Germinal center (tissue), 1 donor: ENCODE measurements around the gene RPL37A.
A peak's percentile ranks its signal among the peaks of the same experiment; 100 is the strongest.

Experiments
- DNase-seq: peaks from one replicate; pipeline ENCODE4 v3.0.0; 2012; ENCODE audit warnings: mixed read lengths, low spot score

The RPL37A gene

DNA sequence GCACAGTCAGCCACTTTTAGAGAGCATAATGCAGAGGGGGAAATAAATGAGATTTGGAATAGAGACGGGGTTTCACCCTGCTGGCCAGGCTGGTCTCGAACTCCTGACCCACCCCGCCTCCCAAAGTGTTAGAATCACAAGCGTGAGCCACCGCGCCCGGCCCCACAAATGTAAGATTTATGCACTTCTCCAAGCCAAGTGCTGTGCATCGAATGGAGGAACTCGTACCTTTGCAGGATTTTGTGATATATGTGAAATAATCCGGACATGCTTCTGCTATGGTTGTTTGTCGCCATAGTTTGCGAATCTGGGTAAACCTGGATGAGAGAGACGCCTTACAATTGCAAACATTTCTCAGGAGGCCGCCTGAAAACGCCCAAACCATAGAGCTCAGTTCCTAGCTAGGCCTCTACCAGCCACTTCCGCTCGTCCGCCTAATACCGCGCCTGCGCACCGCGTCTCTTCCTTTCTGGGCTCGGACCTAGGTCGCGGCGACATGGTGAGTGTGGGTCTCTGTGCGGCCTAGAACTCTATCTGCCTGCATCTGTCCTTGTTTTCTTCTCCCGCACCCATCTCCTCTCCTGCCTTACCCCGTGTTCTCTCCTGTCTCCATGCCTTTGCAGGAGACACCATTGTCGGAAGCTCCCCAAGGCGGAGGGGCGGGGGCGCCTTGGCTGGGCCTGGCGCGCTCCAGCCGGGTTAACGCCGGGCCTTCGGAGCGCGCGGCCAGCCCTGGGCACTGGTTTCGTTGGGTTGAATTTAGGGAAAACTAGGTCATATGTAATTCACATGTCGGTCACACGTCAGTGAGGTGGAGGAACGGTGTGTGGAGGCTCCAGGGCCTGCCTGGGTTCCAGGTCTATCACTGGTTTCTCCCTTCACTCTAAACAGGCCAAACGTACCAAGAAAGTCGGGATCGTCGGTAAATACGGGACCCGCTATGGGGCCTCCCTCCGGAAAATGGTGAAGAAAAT is at the start of gene RPL37A:
Gene RPL37A (plus strand): TSS at position 466 of the 974 bp plus-strand sequence. CDS start 31 bp downstream, at position 497.
- peak; percentile 91 for DNase-seq

DNA sequence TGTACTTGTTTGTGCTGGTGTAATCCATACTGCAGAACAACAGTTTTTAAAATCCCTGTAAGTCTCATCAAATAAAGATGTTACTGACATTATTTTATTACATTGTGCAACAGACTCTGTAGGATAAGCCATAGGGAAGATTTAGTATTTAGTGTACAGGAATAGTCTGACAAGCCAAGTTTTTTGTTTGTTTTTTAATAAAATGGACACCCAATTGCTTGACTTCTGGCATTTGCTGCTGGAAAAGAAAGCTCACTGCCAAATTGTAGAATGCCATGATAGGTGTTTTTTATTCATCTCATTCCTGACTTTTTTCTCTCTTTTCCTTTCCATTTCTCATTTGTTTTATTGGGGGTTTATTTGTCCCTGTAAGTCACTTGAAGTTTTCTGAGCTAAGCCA is 48.3 kb upstream of the RPL37A start:
- no peak for DNase-seq

DNA sequence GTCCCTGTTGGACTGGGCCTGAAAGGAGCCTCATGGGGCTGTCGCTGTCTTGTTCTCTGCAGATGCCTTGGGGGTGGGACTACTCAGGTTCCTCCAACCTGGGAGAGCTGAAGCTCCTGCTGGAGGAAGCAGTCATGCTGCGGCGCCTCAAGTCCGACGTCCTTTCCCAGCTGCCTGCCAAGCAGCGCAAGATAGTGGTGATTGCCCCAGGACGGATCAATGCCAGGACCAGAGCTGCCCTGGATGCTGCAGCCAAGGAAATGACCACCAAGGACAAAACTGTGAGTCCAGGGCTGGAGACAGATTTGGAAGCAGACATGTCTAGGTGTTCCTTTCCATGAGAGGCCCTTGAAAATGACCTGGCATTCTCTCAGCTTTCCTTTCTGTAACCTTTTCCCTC is 47.9 kb upstream of the RPL37A start:
- DNase-seq: no peak

DNA sequence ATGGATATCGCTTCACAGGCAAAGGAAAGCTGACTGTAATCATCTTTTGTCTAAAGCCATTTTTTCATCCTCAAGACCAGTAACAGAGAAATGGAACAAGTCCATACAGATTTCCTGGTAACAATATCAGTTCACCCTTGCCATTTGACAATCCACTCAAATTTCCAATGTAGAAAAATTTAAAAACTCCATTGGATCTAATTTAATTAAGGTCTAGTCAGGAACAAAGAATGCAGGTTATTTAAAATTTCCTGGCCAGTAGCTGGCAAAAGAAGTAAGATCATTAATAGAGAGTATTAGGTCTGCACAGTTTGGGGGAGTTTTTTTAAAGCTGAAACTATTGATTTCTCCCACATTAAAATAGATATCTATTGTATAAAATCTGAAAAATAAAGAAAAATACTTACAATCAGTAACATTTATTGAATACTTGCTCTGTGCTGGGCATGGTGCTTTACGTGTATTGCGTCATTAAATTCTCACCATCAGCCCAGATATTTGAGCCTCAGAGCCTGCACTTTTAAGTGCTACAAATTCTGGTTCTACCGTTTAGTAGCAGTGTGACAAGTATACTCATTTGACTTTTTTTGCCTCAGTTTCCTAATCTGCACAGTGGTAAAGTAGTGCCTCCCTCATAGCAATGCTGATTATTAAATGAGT is 44.6 kb upstream of the RPL37A start:
- DNase-seq: no peak

DNA sequence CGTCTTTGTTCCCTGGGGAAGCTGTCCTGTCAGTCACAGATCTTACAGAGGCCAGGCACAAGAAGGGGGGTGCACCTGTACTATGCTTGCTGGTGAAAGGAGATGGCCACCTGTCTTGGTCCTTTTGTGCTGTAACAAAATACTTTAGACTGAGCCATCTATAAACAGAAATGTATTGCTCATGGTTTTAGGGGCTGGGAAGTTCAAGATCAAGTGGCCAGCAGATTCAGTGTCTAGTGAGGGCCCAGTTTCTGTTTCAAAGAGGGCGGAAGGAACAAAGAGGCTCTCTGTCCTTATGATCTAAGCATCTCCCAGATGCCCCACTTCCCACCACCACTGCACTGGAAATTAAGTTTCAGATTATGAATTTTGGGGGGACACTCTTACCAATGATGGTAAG is 35.5 kb upstream of the RPL37A start:
- DNase-seq: no peak

DNA sequence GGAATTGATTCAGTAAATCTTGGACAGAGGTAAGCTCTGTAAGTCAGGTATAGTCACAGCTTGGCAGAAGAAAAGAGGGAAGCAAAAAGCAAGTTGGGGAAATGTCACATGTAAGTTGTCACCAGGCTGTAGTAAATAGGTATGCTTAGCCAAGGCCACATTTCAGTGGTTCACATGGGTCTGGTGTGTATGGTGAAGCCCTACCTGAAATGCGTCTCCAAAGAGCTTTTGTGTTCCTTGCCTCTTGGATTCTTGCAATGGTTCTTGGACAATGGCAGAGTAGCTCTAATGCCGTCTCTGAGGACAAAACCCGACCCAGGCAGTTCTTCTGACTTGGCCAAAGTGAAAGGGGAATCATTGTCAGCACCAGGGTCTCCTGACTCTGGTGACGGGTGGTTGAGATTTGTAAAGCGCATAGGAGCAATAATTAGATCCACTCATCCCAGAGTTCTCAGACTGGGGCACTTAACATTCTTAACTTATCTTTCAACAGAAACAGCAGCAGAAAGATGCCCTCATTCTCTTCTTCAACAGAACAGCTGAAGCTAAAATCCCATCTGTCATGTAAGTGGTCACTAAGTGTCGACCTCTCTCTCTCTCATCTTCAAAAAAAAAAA is 34.4 kb upstream of the RPL37A start:
- no peak for DNase-seq

DNA sequence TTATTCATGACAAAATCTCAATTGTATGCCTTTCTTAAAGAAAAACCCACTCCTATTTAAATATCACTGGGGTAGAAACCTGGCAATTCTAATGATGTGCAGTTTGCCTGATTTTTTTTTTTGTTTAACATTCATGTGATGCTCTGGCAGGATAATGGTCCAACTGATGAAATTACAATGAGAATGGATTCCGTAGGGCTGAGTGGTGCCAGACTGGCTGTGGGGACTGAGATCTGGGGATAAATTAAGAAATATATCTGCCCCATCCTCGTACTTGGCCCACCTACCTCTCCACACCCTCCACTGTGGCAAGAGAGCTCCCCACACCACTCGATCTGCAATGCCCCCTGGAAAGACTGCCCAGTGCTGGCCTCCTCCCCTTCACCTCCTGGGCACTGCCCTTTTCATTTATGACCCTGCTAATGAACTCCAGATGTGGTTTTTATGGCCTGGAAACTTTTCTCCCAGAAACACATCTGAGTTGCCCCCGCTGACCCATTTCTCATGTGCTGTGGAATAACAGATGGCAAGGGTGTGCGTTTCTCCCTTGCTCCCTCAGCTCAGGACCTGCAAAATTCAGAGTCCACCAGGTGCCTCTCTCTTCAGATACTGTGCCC is 33.0 kb upstream of the RPL37A start:
- DNase-seq: no peak

DNA sequence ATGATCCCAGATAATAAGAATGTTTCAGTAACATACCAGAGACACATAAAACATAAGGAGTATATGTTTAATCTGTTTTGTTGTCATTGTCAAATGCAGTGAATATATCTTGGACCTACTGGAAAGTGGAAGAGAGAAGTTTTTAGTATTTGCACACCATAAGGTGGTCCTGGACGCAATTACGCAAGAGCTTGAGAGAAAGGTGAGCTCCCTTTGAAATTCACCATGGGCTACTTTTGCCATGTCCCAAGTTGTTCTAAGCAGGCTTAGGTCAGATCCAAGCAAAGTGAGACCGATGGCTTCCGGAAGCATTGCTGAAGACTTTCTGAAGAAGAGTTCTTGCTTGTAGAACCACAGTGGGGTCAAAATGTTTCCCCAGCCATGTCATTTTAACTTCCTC is 30.8 kb upstream of the RPL37A start:
- DNase-seq: no peak

DNA sequence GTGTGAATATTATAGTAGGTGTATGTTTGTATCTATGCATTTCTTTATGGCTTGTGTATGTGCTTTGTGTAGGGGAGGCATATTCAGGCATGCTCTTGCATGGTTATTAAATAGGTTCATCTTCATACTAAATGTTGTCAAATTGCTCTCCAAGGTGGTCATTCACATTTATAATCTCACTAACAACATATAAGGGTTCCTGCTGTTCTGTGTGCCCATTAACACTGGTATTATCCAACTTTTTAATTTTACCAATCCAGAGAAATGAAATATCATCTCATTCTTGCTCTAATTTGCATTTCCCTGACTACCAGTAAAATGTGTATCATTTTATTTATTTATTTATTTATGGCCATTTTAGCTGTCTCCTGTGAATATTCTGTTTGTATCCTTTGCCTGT is 29.0 kb upstream of the RPL37A start:
- DNase-seq: no peak

DNA sequence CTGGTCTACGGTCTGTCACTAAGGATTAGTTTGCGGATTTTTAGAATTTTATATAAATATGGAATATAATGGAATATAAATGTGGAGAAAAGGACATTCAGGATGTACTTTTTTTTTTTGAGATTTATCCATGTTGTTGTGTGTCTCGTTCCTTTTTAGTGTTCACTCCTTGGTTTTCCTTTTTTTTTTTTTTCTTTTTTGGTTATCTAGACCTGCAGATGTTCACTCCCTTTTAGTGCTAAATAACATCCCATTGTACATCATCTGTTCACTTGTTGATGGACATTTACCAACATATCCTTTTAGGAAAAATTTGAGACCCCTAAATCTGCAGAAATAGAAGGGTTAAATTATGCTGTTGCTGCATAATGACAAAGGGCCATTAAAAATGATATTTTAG is 25.5 kb upstream of the RPL37A start:
- no peak for DNase-seq

DNA sequence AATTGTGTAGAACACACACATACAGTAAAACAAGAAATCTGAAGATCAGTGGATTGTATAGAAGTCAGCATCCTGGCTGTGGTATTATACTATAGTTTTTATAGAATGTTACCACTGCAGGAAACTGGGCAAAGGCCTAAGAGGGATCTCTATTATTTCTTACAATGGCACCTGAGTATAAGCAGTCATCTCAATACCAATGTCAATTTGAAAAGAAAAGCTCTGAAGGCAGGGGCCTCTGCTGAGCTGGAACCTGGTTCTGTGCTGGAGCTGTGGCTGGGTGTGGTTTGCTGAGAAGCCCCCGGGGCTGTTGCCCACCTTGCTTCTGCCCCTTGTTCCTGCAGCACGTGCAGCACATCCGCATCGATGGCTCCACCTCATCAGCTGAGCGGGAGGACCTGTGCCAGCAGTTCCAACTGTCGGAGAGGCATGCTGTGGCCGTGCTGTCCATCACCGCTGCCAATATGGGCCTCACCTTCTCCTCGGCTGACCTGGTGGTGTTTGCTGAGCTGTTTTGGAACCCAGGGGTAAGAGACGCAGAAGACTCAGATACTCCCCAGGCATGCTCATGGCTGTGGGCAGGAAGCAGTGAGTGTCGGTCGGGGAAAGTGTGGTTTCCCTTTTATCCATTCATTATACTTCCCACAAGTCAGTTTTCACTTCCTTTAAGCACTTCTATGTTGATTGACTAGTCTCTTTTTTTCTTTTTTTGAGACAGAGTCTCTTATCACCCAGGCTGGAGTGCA is 23.5 kb upstream of the RPL37A start:
- DNase-seq: no peak

DNA sequence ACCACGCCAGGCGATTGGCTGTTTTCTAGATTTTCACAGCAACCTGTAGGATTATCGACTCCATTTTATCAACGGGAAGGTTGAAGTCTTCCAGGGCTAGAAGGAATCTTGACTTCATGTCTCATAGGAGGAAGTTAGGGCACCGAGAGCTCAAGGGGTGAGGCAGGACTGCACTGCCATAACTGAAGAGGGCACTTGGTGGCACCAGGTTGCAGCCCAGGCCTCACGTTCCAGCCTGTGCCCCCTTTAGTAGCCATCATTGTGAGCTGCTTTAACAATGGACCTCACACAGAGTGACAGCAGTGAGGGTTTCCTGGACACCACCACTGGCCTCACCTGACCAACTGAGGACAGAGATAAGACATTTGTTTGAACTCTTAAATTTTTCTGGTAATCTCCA is 22.9 kb upstream of the RPL37A start:
- DNase-seq: no peak

DNA sequence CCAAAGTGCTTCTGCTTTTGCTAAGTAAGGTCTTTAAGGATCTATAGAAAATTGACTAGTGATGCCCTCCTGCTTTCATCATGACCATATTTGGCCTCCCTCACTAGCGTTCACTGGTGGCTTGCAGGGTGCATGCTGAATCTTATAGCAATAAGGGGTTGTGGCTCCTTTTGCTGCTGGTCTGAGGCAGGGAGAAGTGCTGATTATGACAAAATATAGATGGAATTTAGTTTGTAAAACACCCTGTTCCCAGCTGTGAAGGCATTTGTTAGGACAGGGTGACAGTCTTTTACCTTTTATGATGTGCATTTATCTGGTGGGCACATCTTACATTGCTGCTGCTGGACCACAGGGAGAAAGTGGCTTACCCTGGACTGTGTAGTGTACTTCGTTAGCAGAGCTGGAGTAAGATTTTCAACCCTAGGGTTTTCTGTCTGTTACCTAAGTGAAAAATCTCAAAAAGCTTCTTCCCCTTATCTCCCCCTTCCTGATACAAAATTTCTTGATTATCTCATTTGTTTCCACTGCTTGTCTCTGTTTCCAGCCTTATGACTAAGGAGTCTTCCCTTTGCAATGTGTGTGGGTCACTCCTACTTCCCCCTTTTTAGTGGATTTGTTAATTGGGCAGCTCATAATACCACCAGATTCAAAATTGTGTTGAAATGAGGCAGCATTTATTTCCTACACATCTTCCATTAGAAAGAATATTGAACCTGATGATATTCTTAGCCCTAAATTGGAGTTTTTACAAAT is 21.2 kb upstream of the RPL37A start:
- DNase-seq: no peak

DNA sequence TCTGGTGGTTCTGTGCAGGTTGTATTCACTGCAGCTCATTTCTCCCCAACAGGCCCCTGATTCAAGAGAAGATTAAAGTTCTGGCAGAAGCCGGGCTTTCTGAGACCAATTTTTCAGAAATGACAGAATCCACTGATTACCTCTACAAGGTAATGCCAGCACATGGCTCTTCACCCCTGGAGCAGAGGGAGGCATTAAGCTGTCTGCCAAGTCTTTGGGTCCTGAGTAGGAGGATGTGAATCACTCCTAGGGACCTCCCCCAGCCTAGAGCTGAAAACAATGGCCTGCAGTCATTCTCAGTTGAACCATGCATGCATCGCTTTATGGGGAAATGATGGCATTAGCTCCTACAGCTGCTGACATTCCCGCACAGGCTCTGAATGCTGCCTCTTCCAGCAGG is 20.5 kb upstream of the RPL37A start:
- no peak for DNase-seq

DNA sequence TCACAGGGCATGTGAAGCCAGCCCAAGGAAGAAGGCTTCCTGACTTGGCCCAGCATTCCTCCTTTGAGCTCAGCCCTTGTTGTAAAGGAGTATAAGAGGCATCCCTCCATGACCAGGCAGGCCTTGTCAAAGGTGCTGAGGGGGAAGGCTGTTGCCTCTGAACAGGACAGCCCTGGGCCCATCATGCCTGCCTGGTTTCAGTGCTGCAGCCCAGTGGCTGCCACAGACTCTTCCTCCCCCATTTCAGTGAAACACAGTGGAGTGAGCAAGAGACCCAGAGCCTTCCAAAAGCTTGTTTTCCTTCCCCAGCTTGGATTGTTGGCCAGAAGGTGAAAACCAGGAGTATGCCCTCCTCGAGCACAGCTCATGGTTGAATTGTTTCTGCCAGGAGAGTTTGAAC is 19.9 kb upstream of the RPL37A start:
- DNase-seq: no peak

DNA sequence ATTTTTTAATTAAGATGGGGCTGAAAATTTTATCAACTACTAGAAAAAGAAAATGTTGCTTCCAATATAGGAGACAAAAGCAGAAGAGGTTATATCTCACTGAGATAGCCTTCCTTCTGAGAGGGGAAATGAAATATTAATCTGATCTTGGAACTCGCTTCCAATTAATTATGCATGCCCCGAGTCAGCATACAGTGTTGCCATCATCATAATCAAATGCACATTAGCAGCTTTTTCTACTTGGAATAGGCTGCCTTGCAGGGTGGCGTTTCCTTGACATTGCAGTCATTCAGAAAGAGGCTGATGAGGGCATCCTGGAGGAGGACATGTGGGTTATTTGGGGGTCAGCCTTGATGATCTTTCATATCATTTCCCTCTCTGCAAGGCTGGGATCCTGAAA is 18.4 kb upstream of the RPL37A start:
- DNase-seq: no peak

DNA sequence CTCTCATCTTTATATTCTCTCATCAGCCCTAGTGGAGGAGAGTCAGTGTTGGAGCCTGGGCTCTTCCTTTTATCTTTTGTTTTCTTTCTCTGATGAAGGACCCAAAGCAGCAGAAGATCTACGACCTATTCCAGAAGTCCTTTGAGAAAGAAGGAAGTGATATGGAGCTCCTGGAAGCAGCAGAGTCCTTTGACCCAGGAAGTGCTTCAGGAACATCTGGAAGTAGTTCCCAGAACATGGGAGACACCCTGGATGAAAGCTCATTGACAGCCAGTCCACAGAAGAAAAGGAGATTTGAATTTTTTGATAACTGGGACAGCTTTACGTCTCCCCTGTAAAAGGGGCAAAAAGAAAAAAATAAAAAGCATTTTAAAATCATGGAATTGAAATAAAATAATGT is 16.0 kb upstream of the RPL37A start:
- no peak for DNase-seq

DNA sequence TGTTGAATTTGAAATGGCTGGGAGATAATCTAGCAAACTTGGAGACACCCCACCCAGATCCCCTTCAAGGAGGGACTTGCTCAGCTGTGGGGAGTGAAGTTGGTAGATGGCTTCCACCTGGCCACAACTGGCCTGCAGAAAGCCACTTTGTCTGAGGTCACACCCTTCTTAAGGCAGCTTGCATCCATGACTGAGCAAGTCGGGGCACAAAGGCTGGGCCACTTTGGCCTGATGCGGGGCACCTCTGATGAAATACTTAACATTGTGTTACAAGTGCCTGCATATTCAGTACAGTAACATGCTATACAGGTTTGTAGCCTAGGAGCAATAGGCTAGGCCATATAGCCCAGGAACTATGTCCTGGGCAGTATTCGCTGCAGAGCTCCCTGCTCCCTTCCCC is 13.4 kb upstream of the RPL37A start:
- DNase-seq: no peak

DNA sequence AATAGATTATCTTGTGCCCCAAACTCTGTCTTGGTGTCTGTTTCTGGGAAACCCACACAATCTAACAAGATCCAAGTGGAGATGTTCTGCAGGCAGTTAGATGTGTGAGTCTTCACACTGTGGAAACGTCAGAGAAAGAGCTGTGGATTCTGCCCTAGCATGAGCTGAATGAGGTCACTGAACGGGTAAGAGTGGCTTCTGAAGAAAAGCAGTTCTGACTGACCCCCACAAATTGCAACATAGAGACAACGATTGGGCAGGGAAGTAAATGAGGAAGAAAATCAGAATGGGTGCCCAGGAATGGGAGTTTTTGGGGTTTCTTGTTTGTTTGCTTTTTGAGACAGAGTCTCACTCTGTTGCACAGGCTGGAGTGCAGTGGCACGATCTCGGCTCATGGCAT is 12.9 kb upstream of the RPL37A start:
- no peak for DNase-seq

DNA sequence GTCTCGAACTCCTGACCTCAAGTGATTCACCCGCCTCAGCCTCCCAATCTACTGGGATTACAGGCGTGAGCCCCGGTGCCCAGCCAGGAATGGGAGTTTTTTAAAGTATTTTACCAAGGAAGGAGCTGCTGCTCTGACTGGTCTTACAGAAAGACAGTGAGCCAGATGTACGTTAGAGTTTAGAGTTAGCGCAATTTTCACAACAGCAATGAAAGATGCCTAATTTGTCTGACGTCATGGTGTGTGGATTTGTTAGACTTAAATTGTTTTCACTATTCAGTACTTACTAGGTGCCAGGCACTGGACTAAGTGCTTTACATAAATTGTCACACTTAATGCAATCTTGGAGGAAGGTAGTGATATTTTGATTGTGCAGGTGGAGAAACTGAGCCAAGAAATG is 12.4 kb upstream of the RPL37A start:
- DNase-seq: no peak

DNA sequence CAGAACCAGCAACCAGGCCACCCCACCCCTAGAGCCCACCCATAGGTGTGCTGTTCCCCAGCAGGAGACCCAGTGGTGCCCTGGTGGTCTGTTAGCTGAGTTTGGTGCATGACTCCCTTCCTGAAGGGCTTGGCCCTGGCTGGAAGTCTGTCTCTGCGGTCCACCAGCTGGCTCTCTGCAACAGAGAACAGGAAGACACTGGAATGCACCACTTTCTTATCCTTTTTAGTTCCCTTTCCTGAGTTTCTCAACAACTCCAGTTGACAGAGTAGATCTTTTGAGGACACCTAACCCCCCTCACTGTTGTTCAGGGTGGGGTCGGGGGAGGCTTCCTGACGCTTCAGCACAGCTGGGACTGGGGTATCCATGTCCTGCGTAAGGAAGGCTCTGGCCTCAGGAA is 11.9 kb upstream of the RPL37A start:
- DNase-seq: no peak
